Neural crest cell (in vitro differentiated cells): ENCODE results near the gene C12orf42. TPM values are rescaled to one million over a fixed set of nuclear protein-coding genes. Genes with fewer than 3 reads are reported as not detected.

Source experiments
- DNase-seq: peaks from one replicate; pipeline ENCODE4 v3.0.0; 2021; ENCODE audit warnings: low read depth, mixed read lengths, low spot score
- H3K27ac Mint-ChIP-seq: one replicate; pipeline ENCODE4 v1.8.0; 2021; ENCODE audit warnings: mild to moderate bottlenecking, mixed read lengths; ENCODE audit not compliant: unreplicated experiment
- H3K27me3 Mint-ChIP-seq: 2 replicates; pipeline ENCODE4 v1.8.0; 2021; ENCODE audit warnings: low read depth, mild to moderate bottlenecking, mixed read lengths
- H3K36me3 Mint-ChIP-seq: 2 replicates; pipeline ENCODE4 v1.8.0; 2021; ENCODE audit warnings: low read depth, mild to moderate bottlenecking, mixed read lengths
- H3K4me1 Mint-ChIP-seq: 2 replicates; pipeline ENCODE4 v1.8.0; 2021; ENCODE audit warnings: mixed read lengths
- H3K4me3 Mint-ChIP-seq: one replicate; pipeline ENCODE4 v1.8.0; 2021; ENCODE audit warnings: mild to moderate bottlenecking, mixed read lengths
- H3K9me3 Mint-ChIP-seq: 2 replicates; pipeline ENCODE4 v1.8.0; 2021; ENCODE audit warnings: mixed read lengths
- total RNA-seq: library from RNA; stranded (reverse); gene quantifications from 2 replicates; pipeline ENCODE4 v1.2.1, GENCODE V29; 2021
- TF ChIP-seq, protein P1 (sequence below): fragments of 200-600 bp; sonication (generic); conservative IDR thresholded peaks from 2 replicates; pipeline ENCODE4 v1.5.0; 2021; ENCODE audit warnings: antibody characterized with exemption, mild to moderate bottlenecking

The C12orf42 gene
- total RNA-seq, 1 donor from 2014 or later = not detected

DNA sequence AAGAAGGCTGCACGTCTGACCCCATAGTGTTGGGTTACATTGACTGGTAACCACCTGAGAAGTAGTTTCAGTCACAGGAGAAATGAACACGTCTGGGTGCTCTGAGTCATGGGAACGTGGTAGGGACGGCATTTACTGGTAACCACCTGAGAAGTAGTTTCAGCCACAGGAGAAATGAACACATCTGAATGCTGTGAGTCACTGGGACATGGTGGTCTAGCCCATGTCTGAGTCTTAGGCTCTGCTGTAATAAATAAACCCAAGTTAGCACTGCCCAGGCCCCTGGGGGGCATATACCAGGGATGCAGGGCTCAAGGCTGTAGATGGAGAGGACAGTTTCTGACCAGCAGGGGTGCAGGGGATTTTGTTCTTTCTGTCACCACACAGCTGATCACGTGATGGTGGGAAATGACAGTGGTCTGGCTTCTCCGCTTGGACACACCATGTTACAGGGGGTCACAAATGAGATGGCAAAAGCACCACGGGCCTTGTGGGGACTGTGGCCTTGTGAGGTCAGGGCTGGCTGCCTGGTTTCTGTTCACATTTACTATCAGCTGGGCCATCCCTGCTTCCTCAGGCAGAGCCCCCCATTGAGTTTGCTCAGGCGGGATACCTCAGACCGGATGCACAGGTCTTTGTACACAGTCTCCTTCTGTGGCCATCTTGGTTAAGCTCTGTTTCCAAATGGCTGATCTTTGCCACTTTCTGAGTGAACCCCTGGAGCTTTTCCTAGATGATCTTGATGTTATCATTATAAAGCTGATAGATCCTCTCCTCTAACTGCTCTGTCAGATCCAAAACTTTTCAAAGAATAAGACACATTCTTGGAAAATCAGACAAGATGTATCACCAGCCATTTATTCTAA is 9.8 kb upstream of the C12orf42 start:
- Mint-ChIP-seq H3K4me3 (no peak overlapping the region), H3K4me1 (no peaks in the 10 kb centered on the region), H3K36me3 (no peaks in the 10 kb centered on the region), H3K27ac (no peak overlapping the region), H3K27me3 (peaks cover 39% of the 10 kb centered on the region), H3K9me3 (no peaks in the 10 kb centered on the region)
- no peak for DNase-seq
- TF ChIP-seq, protein P1, sequence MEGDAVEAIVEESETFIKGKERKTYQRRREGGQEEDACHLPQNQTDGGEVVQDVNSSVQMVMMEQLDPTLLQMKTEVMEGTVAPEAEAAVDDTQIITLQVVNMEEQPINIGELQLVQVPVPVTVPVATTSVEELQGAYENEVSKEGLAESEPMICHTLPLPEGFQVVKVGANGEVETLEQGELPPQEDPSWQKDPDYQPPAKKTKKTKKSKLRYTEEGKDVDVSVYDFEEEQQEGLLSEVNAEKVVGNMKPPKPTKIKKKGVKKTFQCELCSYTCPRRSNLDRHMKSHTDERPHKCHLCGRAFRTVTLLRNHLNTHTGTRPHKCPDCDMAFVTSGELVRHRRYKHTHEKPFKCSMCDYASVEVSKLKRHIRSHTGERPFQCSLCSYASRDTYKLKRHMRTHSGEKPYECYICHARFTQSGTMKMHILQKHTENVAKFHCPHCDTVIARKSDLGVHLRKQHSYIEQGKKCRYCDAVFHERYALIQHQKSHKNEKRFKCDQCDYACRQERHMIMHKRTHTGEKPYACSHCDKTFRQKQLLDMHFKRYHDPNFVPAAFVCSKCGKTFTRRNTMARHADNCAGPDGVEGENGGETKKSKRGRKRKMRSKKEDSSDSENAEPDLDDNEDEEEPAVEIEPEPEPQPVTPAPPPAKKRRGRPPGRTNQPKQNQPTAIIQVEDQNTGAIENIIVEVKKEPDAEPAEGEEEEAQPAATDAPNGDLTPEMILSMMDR = no peak

DNA sequence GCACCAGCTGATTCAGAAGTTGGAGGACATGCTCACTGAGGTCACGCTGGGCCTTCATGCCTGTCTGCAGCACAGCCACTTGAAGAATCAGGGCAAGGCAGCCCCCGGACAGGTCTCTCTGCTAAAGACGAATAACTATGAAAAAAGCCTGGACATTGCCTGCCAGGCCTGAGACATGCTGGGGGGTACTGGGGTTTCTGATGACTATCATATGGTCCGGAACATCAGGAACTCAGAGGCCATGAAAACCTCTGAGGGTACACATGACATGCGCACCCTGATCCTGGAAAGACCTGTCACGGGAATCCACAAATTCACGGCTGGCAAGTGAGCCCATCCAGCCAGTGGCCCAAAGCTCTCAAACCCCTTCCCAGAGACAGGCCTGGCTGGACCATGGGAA is 8.8 kb upstream of the C12orf42 start:
- H3K9me3 Mint-ChIP-seq = no peaks in the 10 kb centered on the region
- TF ChIP-seq, protein P1 = no peak

DNA sequence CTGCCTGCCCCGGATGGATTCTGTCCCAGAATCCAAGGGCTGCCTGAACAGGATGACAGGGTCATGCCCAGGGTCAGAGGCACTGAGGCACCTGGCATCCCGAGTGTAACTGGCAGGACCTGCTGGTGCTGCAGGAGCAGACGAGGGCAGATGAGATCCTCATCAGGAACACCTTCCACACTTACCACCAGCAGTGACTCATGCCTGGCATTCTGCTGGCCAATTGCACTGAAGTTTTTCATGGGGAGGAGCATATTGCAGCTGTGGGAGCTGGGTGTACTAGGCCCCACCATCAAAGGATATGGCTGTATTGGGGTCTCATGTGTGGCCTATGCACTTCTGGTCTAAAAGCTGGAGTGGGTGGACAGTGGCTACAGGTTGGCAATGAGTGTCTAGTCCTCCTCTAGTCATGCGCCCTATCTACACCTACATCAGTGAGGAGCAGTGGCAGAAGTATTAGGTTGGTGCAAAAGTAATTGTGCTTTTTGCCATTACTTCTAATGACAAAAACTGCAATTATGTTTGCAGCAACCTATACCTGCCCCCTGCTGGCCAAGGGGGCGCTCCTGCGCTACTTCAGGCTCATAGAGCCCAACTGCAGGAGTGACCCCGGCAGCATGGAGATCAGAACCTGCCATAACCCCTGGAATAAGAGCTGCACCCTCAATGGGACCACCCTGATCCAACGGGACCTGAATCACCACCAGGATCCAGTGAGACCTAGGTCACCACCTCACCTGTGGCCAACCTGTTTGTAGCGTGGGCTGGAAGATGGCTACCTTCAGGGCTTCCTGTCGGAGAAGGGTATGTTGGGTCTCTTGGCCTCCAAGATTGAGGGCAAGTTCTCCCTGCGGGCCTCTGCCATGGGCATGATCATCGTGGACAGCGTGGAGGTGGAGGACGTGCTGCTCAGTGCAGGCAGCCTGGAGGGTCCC is 8.0 kb upstream of the C12orf42 start:
- H3K4me1 Mint-ChIP-seq = no peaks in the 10 kb centered on the region
- TF ChIP-seq, protein P1 = peak; percentile 66
- H3K27ac Mint-ChIP-seq = no peak overlapping the region
- peaks cover 37% of the 10 kb centered on the region for H3K27me3 Mint-ChIP-seq
- H3K4me3 Mint-ChIP-seq = no peak overlapping the region
- H3K9me3 Mint-ChIP-seq = no peaks in the 10 kb centered on the region
- H3K36me3 Mint-ChIP-seq = no peaks in the 10 kb centered on the region
- peak; percentile 45 for DNase-seq

More for the DNA sequence above, 8.8 kb upstream of the C12orf42 start:
- peaks cover 38% of the 10 kb centered on the region for H3K27me3 Mint-ChIP-seq
- DNase-seq = no peak
- H3K36me3 Mint-ChIP-seq = no peaks in the 10 kb centered on the region
- H3K4me3 Mint-ChIP-seq = no peak overlapping the region
- no peak overlapping the region for H3K27ac Mint-ChIP-seq
- no peaks in the 10 kb centered on the region for H3K4me1 Mint-ChIP-seq

DNA sequence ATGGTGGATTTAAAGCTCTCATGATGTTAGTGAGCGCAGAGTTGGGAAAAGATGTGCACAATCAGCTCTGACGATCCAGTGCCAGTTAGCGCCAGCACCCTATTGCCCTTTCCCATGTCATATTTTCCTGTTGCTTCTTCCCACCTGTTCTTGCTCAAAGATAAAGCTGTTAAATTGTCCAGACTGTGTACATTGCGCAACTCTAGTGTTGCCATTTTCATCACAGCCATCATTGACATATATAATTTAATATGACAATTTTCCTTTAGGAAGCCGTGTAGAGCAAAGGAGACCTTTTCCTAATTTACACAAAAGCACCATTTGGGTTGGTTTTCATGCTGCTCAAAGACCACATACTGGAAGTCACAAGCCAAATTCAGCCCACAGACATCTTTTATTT is 5.7 kb upstream of the C12orf42 start:
- H3K27me3 Mint-ChIP-seq = peaks cover 52% of the 10 kb centered on the region
- H3K9me3 Mint-ChIP-seq = peaks cover 2% of the 10 kb centered on the region
- H3K36me3 Mint-ChIP-seq = no peaks in the 10 kb centered on the region
- H3K4me1 Mint-ChIP-seq = peaks cover under 1% of the 10 kb centered on the region
- no peak overlapping the region for H3K4me3 Mint-ChIP-seq
- DNase-seq = no peak
- TF ChIP-seq, protein P1 = no peak
- H3K27ac Mint-ChIP-seq = no peak overlapping the region

DNA sequence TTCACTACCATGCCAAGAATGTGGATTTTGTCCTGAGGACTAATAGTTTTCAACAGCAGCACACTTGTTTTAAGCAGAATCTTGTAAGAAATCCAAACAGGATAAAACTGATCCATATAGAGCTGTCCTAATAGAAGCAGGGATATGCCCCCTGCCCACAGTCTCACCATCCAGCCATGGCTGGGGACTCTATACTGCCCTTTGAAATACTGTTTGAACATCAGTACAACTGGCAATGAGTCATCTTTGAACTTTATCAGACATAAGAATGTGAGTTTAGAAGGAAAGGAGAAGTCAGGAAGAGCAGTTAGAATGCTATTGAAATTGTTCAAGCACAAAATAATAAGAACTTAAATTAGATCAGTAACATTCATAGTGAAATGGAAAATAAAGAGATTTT is 3.8 kb upstream of the C12orf42 start:
- Mint-ChIP-seq H3K36me3 (no peaks in the 10 kb centered on the region), H3K4me3 (no peak overlapping the region), H3K4me1 (peaks cover 11% of the 10 kb centered on the region), H3K9me3 (peaks cover 2% of the 10 kb centered on the region), H3K27me3 (peaks cover 64% of the 10 kb centered on the region), H3K27ac (no peak overlapping the region)
- TF ChIP-seq, protein P1 = no peak
- DNase-seq = no peak
